Colonic mucosa (tissue), 4 donors: Measurements from ENCODE around the gene TRAPPC3L. TPM values are rescaled to one million over a fixed set of nuclear protein-coding genes. Genes with fewer than 3 reads are reported as not detected.

Experiments
- DNase-seq: peaks from one replicate; pipeline ENCODE4 v3.0.0-alpha.2; 2020
- H3K27ac ChIP-seq: fragments of 200-600 bp; one replicate; pipeline ENCODE4 v1.8.0; 2021
- H3K27me3 ChIP-seq: fragments of 200-600 bp; one replicate; pipeline ENCODE4 v1.8.0; 2021
- H3K36me3 ChIP-seq: fragments of 200-600 bp; one replicate; pipeline ENCODE4 v1.8.0; 2021
- H3K4me1 ChIP-seq: fragments of 200-600 bp; one replicate; pipeline ENCODE4 v1.8.0; 2021; ENCODE audit warnings: mild to moderate bottlenecking
- H3K4me3 ChIP-seq: fragments of 200-600 bp; one replicate; pipeline ENCODE4 v1.8.0; 2021
- H3K9ac ChIP-seq, 2 donors: one replicate each; pipeline ENCODE4 v1.7.0; 2013; ENCODE audit warnings: control low read depth in 2 of 2, low read depth in 2 of 2, low read length in 2 of 2
- H3K9me3 ChIP-seq: fragments of 200-600 bp; one replicate; pipeline ENCODE4 v1.8.0; 2021
- intact Hi-C: fragments of 100-400 bp; cut with DNase I; formaldehyde crosslinking; loops from one replicate; pipeline ENCODE4 v1.14.1; 2022
- total RNA-seq, 2 donors: library from RNA; stranded (reverse); fragmentation: NEBNext Ultra II Directional in 1 of 2; extraction: Animal tissue kit (Norgen Biotek cat#: 25700) in 1 of 2; gene quantifications; one replicate each; pipeline ENCODE4 v1.2.1, GENCODE V29; 2021
- TF ChIP-seq, protein P1 (sequence below): fragments of 200-600 bp; IDR thresholded peaks from one replicate; pipeline ENCODE4 v1.8.0; 2022; ENCODE audit warnings: antibody characterized with exemption, mild to moderate bottlenecking
- donor health status: healthy.
- donor health status: DM: no; HTN: no; CAD: no.
- donor health status: DM: no; HTN: no; CAD: no.

Gene TRAPPC3L
- total RNA-seq, 2 donors from 2014 or later: not detected

- H3K9me3 ChIP-seq: no peaks in the 10 kb centered on the region
- no peaks in the 10 kb centered on the region for H3K4me1 ChIP-seq
- DNase-seq: no peak
- intact Hi-C loops: no loop called here
- no peak overlapping the region for H3K27ac ChIP-seq
- no peak overlapping the region for H3K4me3 ChIP-seq
- no peaks in the 10 kb centered on the region for H3K27me3 ChIP-seq
- H3K9ac ChIP-seq: no peak overlapping the region
- TF ChIP-seq, protein P1, sequence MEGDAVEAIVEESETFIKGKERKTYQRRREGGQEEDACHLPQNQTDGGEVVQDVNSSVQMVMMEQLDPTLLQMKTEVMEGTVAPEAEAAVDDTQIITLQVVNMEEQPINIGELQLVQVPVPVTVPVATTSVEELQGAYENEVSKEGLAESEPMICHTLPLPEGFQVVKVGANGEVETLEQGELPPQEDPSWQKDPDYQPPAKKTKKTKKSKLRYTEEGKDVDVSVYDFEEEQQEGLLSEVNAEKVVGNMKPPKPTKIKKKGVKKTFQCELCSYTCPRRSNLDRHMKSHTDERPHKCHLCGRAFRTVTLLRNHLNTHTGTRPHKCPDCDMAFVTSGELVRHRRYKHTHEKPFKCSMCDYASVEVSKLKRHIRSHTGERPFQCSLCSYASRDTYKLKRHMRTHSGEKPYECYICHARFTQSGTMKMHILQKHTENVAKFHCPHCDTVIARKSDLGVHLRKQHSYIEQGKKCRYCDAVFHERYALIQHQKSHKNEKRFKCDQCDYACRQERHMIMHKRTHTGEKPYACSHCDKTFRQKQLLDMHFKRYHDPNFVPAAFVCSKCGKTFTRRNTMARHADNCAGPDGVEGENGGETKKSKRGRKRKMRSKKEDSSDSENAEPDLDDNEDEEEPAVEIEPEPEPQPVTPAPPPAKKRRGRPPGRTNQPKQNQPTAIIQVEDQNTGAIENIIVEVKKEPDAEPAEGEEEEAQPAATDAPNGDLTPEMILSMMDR: no peak
- H3K36me3 ChIP-seq: no peaks in the 10 kb centered on the region
Measured at GRCh38 chr6:116450769-116451740, 94.4 kb downstream of the TRAPPC3L start.

DNA sequence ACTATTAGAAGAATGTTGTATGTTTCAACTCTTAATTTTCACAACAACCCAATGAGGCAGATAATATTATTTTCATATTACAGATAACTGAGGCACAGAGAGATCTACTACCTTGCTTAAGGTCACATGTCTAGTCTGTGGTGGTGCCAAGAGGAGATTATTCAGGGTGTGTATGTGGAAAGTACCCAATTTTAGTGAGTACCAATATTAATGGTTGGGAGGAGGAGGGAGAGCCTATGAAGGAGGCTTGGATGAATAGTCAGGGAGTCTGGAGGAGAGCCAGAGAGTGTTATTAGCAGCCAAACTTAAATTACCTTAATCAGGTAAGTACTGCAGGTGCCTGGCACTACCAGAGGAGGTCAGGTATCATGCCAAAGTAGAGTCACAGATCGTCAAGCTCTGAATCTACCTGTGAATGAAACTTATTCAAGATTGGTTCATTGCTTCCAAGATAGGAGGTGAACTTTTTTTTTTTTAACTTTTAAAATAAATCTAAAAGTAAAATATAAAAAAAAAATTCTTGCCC lies 95.2 kb downstream of the TRAPPC3L start:
- DNase-seq: no peak
- TF ChIP-seq, protein P1: no peak
- no peaks in the 10 kb centered on the region for H3K27me3 ChIP-seq
- no peak overlapping the region for H3K4me3 ChIP-seq
- H3K27ac ChIP-seq: no peak overlapping the region
- intact Hi-C loops: no loop called here
- H3K4me1 ChIP-seq: no peaks in the 10 kb centered on the region
- H3K36me3 ChIP-seq: no peaks in the 10 kb centered on the region
- no peak overlapping the region for H3K9ac ChIP-seq
- no peaks in the 10 kb centered on the region for H3K9me3 ChIP-seq

DNA sequence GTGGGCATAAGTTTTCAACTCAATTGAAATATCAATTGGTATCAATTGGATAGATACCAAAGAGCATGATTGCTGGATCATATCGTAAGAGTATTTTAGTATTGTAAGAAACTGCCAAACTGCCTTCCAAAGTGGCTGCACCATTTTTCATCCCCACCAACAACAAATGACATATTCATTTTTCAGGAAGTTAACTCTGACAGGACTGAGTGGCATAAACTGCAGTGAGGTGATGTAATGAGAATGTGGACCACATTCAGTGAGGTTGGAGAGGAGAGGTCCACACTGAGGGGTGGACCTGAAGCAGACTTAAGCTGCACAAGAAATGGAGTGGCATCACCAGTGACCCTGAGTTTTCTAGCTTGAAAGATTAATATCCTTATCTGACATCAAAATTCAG lies 95.9 kb downstream of the TRAPPC3L start:
- H3K4me1 ChIP-seq: no peaks in the 10 kb centered on the region
- no peak overlapping the region for H3K27ac ChIP-seq
- intact Hi-C loops: no loop called here
- no peaks in the 10 kb centered on the region for H3K36me3 ChIP-seq
- no peaks in the 10 kb centered on the region for H3K27me3 ChIP-seq
- no peak for DNase-seq
- H3K9me3 ChIP-seq: no peaks in the 10 kb centered on the region
- H3K4me3 ChIP-seq: no peak overlapping the region
- TF ChIP-seq, protein P1: no peak
- H3K9ac ChIP-seq: no peak overlapping the region

- H3K27ac ChIP-seq: no peak overlapping the region
Measured at GRCh38 chr6:116447496-116448011, 97.9 kb downstream of the TRAPPC3L start.

GRCh38 chr6:116447052-116447451 lies 98.4 kb downstream of the TRAPPC3L start:
- Histone ChIP-seq H3K4me1 (no peaks in the 10 kb centered on the region), H3K4me3 (no peak overlapping the region), H3K27ac (no peak overlapping the region), H3K27me3 (no peaks in the 10 kb centered on the region), H3K9me3 (no peaks in the 10 kb centered on the region), H3K36me3 (no peaks in the 10 kb centered on the region), H3K9ac (no peak overlapping the region)
- intact Hi-C loops: no loop called here
- TF ChIP-seq, protein P1: no peak
- no peak for DNase-seq

More at GRCh38 chr6:116447496-116448011, 97.9 kb downstream of the TRAPPC3L start:
- no peak overlapping the region for H3K4me3 ChIP-seq
- no peaks in the 10 kb centered on the region for H3K27me3 ChIP-seq
- intact Hi-C loops: no loop called here
- no peaks in the 10 kb centered on the region for H3K9me3 ChIP-seq
- no peak for DNase-seq
- no peaks in the 10 kb centered on the region for H3K36me3 ChIP-seq
- no peak overlapping the region for H3K9ac ChIP-seq
- TF ChIP-seq, protein P1: no peak
- no peaks in the 10 kb centered on the region for H3K4me1 ChIP-seq
